Ascending aorta (tissue), 2 donors: ENCODE results near the gene CR1L. TPM values are rescaled to one million over a fixed set of nuclear protein-coding genes. Genes with fewer than 3 reads are reported as not detected.
"Not testable (repeated sequence)": the region's sequence is repeated elsewhere in the genome, so short reads cannot be mapped to it uniquely, and the experiment has no call there.

Experiments used
- DNase-seq, 2 donors: peaks; one replicate each; pipeline ENCODE4 v3.0.0-alpha.2; 2019; ENCODE audit warnings: low spot score in 2 of 2
- H3K27ac ChIP-seq, 2 donors: fragments of 200-600 bp; sonication (generic); one replicate each; pipeline ENCODE4 v1.5.1; 2016 to 2017; ENCODE audit warnings: mild to moderate bottlenecking in 1 of 2
- H3K27me3 ChIP-seq: fragments of 200-600 bp; sonication (generic); one replicate; pipeline ENCODE4 v1.5.1; 2017
- H3K36me3 ChIP-seq, 2 donors: fragments of 200-600 bp; sonication (generic); one replicate each; pipeline ENCODE4 v1.5.1; 2016
- H3K4me1 ChIP-seq, 2 donors: fragments of 200-600 bp; sonication (generic); one replicate each; pipeline ENCODE4 v1.5.1; 2016 to 2017; ENCODE audit warnings: mild to moderate bottlenecking in 1 of 2
- H3K4me3 ChIP-seq, 2 donors: fragments of 200-600 bp; sonication (generic); one replicate each; pipeline ENCODE4 v1.5.1; 2016 to 2017; ENCODE audit warnings: mild to moderate bottlenecking in 1 of 2
- H3K9me3 ChIP-seq, 2 donors: fragments of 200-600 bp; sonication (generic); one replicate each; pipeline ENCODE4 v1.5.1; 2016
- intact Hi-C: fragments of 100-400 bp; cut with DNase I; formaldehyde crosslinking; loops from one replicate; pipeline ENCODE4 v1.15.1; 2023
- total RNA-seq: library from RNA; depleted of rRNA; stranded (reverse); fragments of >200 nt; gene quantifications from one replicate; pipeline ENCODE4 v1.1.0, GENCODE V29; 2016
- TF ChIP-seq, protein P1 (sequence below), 3 experiments: fragments of 200-600 bp in 2 of 3; fragments of 450-650 bp in 1 of 3; sonication (generic) in 2 of 3; IDR thresholded peaks; one replicate each; pipeline ENCODE4 v1.5.1; 2016 to 2019; ENCODE audit warnings: antibody characterized with exemption in 3 of 3, mild to moderate bottlenecking in 1 of 3, moderate library complexity in 1 of 3

CR1L gene
- total RNA-seq, 1 donor from 2014 or later, result not detected

DNA sequence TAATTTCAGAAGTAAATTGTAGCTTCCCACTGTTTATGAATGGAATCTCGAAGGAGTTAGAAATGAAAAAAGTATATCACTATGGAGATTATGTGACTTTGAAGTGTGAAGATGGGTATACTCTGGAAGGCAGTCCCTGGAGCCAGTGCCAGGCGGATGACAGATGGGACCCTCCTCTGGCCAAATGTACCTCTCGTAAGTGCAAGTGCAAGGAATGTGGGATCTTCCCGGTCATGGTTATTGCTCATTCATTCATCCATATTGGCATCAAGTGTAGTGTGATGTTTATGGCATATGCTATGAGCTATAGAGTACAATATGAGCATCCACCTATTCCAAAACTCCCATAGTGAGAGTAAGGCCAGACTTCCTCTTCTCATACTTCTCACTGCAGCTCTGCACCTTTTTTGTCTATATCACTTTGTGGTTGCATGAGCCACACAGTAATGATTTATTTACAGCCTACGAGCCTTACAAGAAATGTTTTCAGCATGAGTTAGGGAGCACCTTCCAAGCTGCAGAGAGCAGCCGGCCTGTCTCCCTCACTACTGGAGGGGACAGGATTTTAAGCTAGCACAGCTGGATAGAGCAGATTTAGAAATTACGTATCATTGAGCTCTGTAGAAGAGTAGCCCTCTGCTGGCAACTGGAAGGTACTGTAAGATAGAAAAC is 24.9 kb upstream of the CR1L start:
- DNase-seq, result no peak
- intact Hi-C loops, result no loop called here
- no peak overlapping the region for H3K27ac ChIP-seq
- H3K27me3 ChIP-seq, result no peaks in the 10 kb centered on the region
- H3K4me1 ChIP-seq, result no peaks in the 10 kb centered on the region
- H3K36me3 ChIP-seq, result no peaks in the 10 kb centered on the region
- H3K9me3 ChIP-seq, result no peaks in the 10 kb centered on the region
- TF ChIP-seq, protein P1, sequence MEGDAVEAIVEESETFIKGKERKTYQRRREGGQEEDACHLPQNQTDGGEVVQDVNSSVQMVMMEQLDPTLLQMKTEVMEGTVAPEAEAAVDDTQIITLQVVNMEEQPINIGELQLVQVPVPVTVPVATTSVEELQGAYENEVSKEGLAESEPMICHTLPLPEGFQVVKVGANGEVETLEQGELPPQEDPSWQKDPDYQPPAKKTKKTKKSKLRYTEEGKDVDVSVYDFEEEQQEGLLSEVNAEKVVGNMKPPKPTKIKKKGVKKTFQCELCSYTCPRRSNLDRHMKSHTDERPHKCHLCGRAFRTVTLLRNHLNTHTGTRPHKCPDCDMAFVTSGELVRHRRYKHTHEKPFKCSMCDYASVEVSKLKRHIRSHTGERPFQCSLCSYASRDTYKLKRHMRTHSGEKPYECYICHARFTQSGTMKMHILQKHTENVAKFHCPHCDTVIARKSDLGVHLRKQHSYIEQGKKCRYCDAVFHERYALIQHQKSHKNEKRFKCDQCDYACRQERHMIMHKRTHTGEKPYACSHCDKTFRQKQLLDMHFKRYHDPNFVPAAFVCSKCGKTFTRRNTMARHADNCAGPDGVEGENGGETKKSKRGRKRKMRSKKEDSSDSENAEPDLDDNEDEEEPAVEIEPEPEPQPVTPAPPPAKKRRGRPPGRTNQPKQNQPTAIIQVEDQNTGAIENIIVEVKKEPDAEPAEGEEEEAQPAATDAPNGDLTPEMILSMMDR (IDR thresholded peaks at IDR 0.05), result peak in 2 of 3 experiments; percentile 58 to 65
- H3K4me3 ChIP-seq, result no peak overlapping the region

DNA sequence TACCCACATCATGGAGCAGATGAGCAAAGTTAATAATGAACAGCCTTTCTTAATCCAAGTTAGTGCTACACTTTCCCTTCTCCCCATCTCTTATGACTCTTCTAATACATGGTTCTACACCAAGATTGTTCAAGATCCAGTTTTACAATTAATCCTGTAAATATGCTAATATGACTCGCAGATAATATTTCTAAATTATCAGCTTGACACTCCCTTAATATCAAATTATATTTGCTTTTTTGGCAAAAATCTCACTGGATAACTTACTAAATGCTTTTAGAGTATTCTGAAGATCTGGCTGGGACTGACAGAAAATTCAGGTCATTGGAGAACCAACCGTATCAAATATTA is 24.4 kb upstream of the CR1L start:
- Histone ChIP-seq H3K27me3 (no peaks in the 10 kb centered on the region), H3K36me3 (no peaks in the 10 kb centered on the region), H3K4me1 (no peaks in the 10 kb centered on the region), H3K4me3 (no peak overlapping the region), H3K27ac (no peak overlapping the region), H3K9me3 (no peaks in the 10 kb centered on the region)
- intact Hi-C loops, result no loop called here
- TF ChIP-seq, protein P1 (IDR thresholded peaks at IDR 0.05), result no peak
- DNase-seq, result no peak

DNA sequence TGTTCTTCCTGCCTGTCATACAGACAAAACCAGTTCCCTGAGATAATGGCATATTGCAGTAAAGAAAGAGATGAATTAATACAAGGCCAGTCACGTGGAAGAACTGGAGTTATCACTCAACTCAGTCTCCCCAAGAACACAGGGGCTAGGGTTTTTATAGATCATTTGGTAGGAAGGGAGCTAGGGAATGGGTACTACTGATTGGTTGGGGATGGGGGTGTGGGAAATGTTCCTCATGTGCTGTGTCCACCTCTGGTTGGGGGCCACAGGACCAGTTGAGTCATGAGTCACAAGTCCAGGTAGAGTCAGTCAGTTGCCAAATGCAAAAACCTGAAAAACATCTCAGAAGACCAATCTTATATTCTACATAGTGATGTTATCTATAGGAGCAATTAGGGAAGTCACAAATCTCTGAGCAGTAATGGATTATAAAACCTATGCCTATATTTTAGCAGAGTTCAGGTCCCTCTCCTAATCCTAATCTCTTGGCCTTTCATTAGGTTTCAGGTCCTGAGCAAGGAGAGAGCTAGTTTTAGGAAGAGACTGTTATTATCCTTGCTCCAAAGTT is 19.3 kb upstream of the CR1L start:
- intact Hi-C loops, DNase-seq, H3K4me3 ChIP-seq, H3K4me1 ChIP-seq, H3K9me3 ChIP-seq, H3K27ac ChIP-seq, H3K27me3 ChIP-seq, H3K36me3 ChIP-seq: not testable (repeated sequence)

DNA sequence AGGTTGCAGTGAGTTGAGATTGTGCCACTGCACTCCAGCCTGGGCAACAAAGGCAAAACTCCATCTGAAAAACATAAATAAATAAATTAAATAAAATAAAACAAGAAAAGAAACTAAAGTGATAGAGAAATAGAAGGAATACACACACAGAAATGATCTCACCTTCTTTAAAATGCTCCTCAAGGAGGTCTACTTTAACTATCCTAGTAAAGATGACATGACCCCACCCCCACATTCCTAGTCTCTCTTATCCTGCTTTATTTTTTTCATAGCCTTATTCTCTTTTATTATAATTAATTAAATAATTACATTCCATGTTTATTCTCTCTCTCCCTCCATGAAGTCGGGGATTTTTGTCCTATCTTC is 18.0 kb upstream of the CR1L start:
- Histone ChIP-seq H3K27ac (no peak overlapping the region), H3K36me3 (no peaks in the 10 kb centered on the region), H3K27me3 (no peaks in the 10 kb centered on the region), H3K4me3 (no peak overlapping the region), H3K4me1 (no peaks in the 10 kb centered on the region), H3K9me3 (no peaks in the 10 kb centered on the region)
- TF ChIP-seq, protein P1 (IDR thresholded peaks at IDR 0.05), result no peak
- no peak for DNase-seq
- intact Hi-C loops, result no loop called here

DNA sequence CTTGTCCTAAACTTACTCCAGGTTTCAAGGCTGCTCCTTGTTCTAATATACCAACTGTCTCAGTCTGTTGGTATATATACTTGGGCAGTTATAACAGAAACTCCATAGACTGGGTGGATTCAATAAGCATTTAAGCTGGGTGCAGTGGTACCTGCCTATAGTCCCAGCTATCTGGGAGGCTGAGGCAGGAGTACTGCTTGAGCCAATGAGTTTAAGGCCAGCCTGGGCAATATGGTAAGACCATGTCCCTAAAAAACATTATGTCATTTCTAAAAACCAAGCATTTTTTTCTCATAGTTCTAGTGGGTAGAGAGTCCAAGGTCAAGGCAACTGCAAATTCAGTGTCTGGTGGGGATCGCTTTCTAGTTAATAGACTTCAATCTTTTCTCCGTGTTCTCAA is 17.4 kb upstream of the CR1L start:
- DNase-seq, result no peak
- H3K27me3 ChIP-seq, result no peaks in the 10 kb centered on the region
- H3K27ac ChIP-seq, result no peak overlapping the region
- no peaks in the 10 kb centered on the region for H3K4me1 ChIP-seq
- H3K36me3 ChIP-seq, result no peaks in the 10 kb centered on the region
- no peaks in the 10 kb centered on the region for H3K9me3 ChIP-seq
- TF ChIP-seq, protein P1 (IDR thresholded peaks at IDR 0.05), result no peak
- no peak overlapping the region for H3K4me3 ChIP-seq
- intact Hi-C loops, result no loop called here

DNA sequence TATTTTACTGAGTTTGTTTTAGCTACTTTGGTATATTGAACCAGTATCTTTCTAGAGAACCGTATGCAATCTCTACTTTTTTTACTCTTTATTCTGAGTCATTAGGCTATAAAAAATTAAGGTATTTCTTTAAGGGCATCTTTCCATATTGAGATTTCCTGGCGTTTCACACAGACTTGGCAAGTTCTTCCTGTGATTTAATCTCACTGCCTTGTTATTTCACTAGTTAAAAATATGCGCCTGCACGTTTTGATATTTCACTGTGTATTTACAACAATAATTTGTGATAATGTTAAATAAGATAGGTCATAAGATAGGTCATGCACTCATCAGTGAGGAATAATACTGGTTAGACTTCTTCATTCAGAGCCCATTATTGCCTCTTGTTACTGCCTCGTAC is 16.2 kb upstream of the CR1L start:
- Histone ChIP-seq H3K36me3 (no peaks in the 10 kb centered on the region), H3K9me3 (no peaks in the 10 kb centered on the region), H3K27ac (no peak overlapping the region), H3K4me3 (no peak overlapping the region), H3K4me1 (no peaks in the 10 kb centered on the region), H3K27me3 (no peaks in the 10 kb centered on the region)
- DNase-seq, result no peak
- intact Hi-C loops, result no loop called here
- TF ChIP-seq, protein P1 (IDR thresholded peaks at IDR 0.05), result no peak
